Coronary artery (tissue), 2 donors: ENCODE results near the gene CCDC146.
"Not testable (repeated sequence)": the region's sequence is repeated elsewhere in the genome, so short reads cannot be mapped to it uniquely, and the experiment has no call there.

Experiments
- DNase-seq: peaks from one replicate; pipeline ENCODE4 v3.0.0-alpha.2; 2017; ENCODE audit warnings: low spot score
- H3K27ac ChIP-seq, 2 donors: fragments of 200-600 bp; sonication (generic); one replicate each; pipeline ENCODE4 v1.5.1; 2016 to 2019
- H3K4me3 ChIP-seq: fragments of 200-600 bp; sonication (generic); 2 replicates; pipeline ENCODE4 v1.5.1; 2016; ENCODE audit warnings: mild to moderate bottlenecking, moderate library complexity
- CTCF ChIP-seq: fragments of 200-600 bp; sonication (generic); IDR thresholded peaks from one replicate; pipeline ENCODE4 v1.5.1; 2019; ENCODE audit warnings: antibody characterized with exemption

The CCDC146 gene

GRCh38 chr7:77209479-77210139 is 87.2 kb downstream of the CCDC146 start:
- DNase-seq = no peak
- Histone ChIP-seq H3K4me3 (no peak overlapping the region), H3K27ac (no peak overlapping the region)
- TF ChIP-seq CTCF = no peak

GRCh38 chr7:77216181-77216845 is 93.9 kb downstream of the CCDC146 start:
- Histone ChIP-seq H3K27ac (no peak overlapping the region), H3K4me3 (no peak overlapping the region)
- TF ChIP-seq CTCF = no peak
- no peak for DNase-seq

- no peak overlapping the region for H3K27ac ChIP-seq
- DNase-seq = no peak
- TF ChIP-seq CTCF = no peak
- no peak overlapping the region for H3K4me3 ChIP-seq
These were observed 95.2 kb downstream of the CCDC146 start for GRCh38 chr7:77217474-77218185.

- H3K4me3 ChIP-seq, DNase-seq, H3K27ac ChIP-seq: not testable (repeated sequence)
These were observed 97.4 kb downstream of the CCDC146 start for GRCh38 chr7:77219701-77220331.

- DNase-seq = no peak
- Histone ChIP-seq H3K4me3 (no peak overlapping the region), H3K27ac (no peak overlapping the region)
- TF ChIP-seq CTCF = no peak
These were observed 99.7 kb downstream of the CCDC146 start for GRCh38 chr7:77222065-77222464.

GRCh38 chr7:77222819-77223218 is 100.4 kb downstream of the CCDC146 start:
- TF ChIP-seq CTCF = no peak
- H3K27ac ChIP-seq = no peak overlapping the region
- no peak overlapping the region for H3K4me3 ChIP-seq
- no peak for DNase-seq

- no peak for TF ChIP-seq CTCF
- DNase-seq = no peak
These were observed 100.8 kb downstream of the CCDC146 start for GRCh38 chr7:77223261-77223660.

More at GRCh38 chr7:77223261-77223660, 100.8 kb downstream of the CCDC146 start:
- Histone ChIP-seq H3K4me3 (no peak overlapping the region), H3K27ac (no peak overlapping the region)
